Stimulated activated CD4-positive, alpha-beta T cell treated with anti-CD3 and anti-CD28 coated beads, Interleukin-15, amount 100 ng/mL, for 48 hours (primary cell): ENCODE measurements around the gene RALGPS1.

ENCODE experiments used
- DNase-seq, 2 donors: peaks; one replicate each; pipeline ENCODE4 v3.0.0-alpha.2; 2020; ENCODE audit warnings: low read depth in 2 of 2

RALGPS1 gene

DNA sequence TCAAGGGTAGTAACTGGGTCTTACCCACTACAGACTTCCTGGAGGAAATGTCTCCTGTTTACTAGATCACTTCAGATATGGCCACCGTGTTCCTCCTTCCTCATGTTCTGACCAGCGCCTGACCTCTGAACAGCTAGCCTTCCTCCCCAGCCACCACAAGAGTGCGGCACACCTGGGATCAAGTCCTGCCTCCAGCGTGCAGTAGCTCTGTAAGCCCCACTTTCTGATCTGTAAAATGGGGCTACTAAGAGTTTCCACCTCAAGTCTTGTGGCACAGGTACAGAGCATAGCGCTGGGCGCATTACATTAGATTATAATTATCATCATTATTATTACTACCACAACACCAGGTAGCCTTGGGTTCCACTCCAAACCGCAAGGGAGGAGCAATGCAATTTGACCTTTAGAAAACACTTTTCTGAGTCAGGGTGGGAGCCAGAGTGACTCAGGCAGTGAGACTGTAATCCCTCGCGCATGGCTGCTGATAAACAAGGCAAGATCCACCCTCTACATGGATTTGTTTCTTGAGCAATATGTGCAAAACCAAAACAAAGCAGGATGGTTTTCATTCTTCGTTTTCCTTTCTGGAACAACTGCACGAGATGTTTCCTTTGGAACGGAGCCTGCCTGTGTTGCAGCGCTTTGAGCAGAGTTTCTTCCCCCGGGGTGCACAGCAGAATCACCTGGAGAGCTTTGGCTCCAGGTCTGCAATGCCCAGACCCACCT, 272.8 kb downstream of the RALGPS1 start:
- no peak for DNase-seq

- DNase-seq, result no peak
Measured at GRCh38 chr9:127188396-127188795, 273.8 kb downstream of the RALGPS1 start.

- no peak for DNase-seq
Measured at GRCh38 chr9:127189628-127190027, 275.0 kb downstream of the RALGPS1 start.

- no peak for DNase-seq
Measured at GRCh38 chr9:127192744-127193143, 278.2 kb downstream of the RALGPS1 start.

GRCh38 chr9:127193483-127193882, 278.9 kb downstream of the RALGPS1 start:
- DNase-seq, result no peak

- DNase-seq, result no peak
Measured at GRCh38 chr9:127194881-127195713, 280.5 kb downstream of the RALGPS1 start.

DNA sequence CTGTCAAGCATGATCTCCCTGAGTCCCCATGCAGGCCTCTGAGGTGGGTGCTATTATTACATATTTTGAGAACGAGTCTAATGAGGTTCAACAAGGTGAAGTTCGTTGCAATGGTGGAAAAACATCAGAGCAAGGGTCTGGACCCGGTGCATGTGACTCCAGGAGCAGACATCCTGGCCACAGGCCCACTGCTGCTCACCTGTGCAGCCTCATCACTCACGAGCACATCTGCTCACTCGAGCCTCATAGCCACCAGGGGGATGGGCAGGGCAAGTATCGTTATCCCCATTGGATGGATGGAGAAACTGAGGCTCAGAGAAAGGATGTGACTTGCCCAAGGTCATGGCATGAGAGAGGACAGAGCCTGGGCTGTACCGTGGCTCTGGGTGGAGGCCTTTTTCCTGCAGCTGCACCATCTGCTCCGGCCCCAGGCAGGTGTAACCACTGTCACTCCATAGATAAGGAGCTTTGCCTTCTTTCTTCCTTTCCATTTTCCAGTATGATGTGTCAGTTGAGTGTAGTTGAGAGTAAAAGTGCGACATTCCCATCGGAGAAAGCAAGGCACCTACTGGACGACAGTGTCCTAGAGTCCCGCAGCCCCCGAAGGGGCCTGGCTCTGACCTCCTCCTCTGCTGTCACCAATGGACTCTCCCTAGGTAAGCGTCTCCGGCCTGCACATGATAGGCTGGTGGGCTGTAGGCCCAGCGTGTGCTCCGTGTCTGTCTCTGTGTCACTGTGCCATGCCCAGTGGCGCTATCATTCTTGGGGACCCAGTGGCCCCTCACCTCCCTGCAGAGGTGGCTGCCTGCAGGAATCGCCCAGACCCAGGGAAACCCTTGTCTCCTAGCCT, 281.6 kb downstream of the RALGPS1 start:
- no peak for DNase-seq

DNA sequence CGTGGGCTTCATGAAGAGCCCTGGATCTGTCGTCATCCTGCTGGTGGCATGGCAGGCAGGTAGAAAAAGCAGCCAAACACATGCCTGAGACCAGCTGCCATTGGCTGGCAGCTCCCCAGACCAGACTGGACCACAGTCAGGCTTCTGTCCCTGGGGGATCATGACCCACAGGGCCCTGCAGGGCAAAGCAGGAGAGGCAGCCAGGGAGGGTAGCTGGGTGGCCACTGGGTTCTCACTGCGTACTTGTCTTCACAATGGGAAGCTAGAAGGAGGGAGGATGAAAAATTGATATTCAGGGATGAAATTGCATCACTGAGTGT, 282.2 kb downstream of the RALGPS1 start:
- no peak for DNase-seq

GRCh38 chr9:127197186-127197860, 282.7 kb downstream of the RALGPS1 start:
- DNase-seq, result no peak

DNA sequence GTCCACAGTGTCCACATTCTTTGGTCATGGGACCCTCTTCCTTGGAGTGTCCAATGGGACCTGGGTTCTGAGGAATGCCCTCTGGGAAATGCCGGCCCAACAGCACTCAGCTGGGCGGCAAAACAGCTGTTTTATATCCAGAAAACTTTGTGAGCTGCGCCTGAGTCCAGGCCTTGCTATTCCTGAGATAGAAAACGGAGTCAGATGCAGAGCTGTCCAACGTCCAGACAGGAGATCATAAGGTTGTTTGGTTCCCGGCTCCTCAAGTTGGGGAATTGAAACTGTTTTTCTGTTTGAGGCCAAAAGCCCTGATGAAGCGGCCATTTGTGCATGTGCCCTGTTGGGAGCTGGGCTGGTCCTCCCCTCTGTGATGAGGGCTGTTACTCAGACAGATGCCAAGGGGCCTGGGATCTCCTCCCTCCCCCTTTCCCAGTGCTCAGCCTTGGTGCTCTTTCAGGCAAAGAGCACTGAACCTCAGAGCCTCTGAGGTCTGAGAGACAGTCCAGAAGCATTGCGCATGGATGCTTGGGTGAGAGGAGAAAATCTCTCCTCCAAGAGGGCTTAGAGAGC, 283.4 kb downstream of the RALGPS1 start:
- no peak for DNase-seq

GRCh38 chr9:127198587-127198986, 284.0 kb downstream of the RALGPS1 start:
- no peak for DNase-seq

DNA sequence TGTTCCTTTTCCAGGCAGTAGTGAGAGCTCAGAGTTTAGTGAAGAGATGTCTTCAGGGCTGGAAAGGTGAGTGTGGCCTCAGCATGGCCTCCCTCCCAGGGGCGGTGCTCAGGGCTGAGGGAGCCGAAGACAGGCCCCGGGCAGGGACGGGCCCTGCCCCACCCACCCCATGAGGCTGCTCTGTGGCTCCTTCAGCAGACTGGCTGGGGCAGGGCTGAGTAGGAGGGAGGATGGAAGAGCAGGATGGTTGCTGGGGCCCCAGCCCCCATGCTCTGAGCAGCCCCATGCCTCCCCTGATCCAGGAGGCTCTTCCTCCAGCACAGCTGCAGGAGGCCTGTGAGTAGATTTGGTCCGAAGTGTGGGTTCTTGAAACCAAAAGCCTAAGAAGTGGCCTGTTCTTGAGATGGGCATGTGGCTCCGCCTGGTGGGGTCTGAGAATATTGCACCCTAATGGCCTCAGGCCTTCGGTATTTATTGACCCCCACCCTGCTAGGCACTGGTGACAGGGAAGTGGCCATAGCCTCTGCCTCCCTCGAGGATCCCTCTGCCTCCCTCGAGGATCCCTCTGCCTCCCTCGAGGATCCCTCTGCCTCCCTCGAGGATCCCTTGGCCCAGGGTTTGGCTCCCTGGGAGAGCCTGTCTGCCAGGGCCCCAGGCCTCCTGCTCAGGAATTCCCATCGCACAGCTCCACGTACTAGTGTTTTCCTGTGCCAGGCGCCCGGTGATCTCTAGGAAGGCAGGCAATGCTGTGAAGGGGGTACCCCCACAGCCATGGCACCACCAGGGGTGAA, 284.6 kb downstream of the RALGPS1 start:
- peak; percentile 52 to 65 for DNase-seq

DNA sequence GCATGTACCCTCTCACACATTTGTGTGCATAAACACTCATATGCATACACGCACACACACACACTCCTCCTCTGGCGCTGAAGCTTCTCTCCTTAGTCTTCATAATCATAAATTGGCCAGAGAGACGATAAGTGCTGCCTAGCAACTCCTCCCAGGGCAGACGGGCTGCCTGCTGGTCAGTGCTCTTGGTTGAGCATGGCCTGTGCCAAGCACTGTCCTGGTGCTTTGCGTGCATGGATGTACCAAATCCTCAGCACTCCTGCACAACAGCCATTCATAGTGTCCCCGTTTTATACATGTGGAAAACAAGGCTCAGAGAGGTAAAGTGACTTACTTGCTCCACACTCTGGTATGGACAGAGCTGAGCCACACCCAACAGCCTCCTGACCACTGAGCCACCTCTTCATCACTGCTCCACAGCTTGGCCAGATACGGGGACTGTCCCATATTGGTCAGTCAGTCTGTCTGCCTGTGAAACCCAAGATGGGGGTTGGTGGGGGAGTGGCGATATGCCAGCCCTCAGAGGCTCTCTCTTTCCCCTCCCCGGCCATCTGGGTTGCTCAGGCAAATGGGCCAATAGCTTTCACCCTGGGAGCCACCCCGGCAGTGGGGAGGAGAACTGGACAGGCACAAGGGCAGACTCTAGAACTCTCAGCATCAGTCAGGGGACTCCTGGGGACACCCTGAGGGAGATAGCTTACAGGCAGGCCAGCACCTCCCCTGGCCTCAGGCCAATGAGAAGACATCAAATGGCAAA, 285.7 kb downstream of the RALGPS1 start:
- DNase-seq, result no peak

GRCh38 chr9:127201071-127201541, 286.5 kb downstream of the RALGPS1 start:
- DNase-seq, result no peak

GRCh38 chr9:127201731-127202130, 287.1 kb downstream of the RALGPS1 start:
- DNase-seq, result no peak

DNA sequence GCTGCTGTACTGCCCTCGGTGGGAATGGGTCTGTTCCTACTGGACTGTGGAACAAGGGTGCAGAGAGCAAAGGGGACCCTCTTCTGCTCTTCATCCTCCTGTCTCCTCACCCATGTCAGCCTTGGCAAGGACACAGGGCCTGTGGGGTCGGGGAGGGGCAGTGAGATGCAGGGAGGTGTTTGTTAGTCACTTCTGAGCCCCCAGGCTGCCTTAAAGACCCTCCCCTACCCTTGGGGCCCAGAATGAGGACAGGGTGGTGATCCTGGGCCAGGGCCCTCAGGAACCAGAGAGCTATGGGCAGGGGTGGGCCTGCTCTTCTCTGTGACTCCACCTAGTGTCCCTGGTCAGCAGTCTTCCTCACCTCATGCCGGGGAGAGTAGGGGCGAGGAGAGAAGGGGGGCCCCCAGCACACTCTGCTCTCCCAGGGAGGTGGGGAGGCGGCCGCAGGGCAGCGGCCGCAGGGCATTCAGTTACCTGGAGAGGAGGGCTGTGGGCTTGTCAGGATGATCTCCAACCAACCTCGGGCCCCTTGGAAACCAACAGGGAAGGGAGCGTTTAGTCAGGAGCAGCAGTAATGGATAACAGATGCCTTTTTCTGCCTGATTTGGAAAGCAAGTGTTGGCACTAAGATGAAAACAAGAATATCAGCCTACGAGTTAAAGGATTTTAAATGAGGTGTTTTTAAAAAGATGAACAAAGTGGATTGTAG, 288.0 kb downstream of the RALGPS1 start:
- no peak for DNase-seq

DNA sequence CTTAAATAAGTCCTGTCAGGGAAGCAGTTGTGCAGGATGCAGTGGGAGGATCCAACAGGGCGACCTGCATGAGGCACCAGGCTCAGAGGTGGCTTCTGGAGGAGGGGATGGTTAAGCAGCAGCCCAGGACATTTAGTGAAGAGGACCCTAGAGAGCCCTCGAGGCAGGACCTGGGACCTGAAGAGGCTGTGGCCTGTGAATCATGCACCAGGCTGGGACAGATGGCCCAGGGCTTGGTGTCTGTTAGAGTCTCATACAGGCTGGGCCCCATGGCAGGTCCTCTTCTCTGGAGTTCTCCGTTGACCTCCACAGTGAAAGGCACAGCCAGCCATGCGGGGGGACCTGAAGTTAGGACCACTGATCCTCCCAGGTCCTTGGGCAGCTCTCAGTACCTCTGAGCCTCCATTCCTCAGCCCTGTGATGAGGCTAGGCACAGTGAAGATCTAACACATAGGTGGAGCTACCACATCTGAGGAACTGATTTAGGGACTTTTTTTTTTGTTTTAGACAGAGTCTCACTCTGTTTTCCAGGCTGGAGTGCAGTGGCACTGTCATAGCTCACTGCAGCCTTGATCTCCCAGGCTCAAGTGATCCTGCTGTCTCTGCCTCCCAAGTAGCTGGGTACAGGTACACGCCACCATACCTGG, 289.2 kb downstream of the RALGPS1 start:
- DNase-seq, result no peak

DNA sequence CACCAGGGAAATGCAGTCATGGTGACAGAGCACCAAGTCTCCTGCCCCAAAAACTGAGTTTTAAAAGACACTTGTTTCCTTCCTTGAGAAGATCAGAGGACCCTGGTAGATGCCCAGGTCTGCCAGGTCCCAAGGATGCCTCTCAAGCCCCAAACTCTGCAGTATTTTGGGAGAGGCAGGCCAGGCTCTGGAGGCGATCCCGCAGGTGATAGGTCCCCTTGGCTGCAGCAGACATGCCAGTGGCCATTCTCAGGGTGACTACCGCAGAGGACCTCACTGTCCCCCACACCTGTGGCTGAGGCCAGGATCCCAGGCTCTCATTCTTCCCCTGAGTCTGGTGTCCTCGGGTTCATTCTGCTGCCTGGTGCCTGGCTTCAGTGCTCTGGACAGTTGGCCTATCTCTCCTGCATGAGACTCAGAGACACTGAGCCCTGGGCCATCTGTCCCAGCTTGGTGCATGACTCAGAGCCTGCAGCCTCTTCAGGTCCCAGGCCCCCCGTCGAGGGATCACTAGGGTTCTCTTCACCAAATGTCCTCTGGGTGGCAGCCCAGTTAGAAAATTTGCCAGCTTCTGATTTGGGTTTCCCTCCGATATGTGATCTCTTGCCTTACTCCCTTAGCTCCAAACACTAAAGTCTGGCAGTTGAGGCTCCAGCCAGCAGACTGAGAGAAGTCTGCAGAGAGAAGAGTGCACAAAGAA, 290.3 kb downstream of the RALGPS1 start:
- no peak for DNase-seq
